ENCODE data around the gene AKR1B15. TPM values are rescaled to one million over a fixed set of nuclear protein-coding genes. Genes with fewer than 3 reads are reported as not detected.

The AKR1B15 gene
- total and polyA plus RNA-seq, 2 of the 4 experiments (the other 2 are of a cell fraction): not detected

DNA sequence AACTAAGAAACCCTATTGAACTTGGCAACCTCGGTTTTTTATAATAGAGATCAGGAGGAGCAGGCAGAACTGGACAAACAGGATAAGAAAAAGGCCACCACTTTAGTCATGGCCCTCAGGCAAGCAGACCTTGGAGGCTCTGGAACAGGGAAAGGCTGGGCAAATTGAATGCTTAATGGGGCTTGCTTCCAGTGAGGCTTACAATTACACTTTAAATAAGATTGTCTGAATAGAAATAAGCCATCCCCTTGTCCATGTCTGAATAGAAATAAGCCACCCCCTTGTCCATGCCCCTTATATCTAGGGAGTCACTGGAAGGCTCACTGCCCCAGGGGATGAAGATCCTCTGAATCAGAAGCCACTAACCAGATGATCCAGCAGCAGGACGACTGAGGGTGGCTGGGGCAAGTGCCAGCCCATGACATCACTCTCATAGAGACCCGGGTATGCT is 40.6 kb downstream of the AKR1B15 start:
- intact Hi-C loops (cut with micrococcal nuclease) (loop anchor here (5.0 kb wide), 1 partner anchor 212 kb away; no protein-coding TSS in a partner anchor), in situ Hi-C loops (cut with MboI; ENCODE audit: low sequenced_read_pairs) (no loop called here), dilution Hi-C loops (cut with HindIII; ENCODE audit: low sequenced_read_pairs, unreplicated experiment) (no loop called here)
- Histone ChIP-seq H3K27me3 (ENCODE audit: control insufficient read depth, insufficient read depth, low read length) (peaks cover 4% of the 10 kb centered on the region; the same call in 1 of the 2 replicates), H2BK15ac (ENCODE audit: low read depth, low read length) (no peak overlapping the region), H2BK20ac (ENCODE audit: low read depth, low read length) (no peak overlapping the region), H4K91ac (ENCODE audit: insufficient read depth, low read depth, low read length) (no peak overlapping the region), H3K4me1 (ENCODE audit: control insufficient read depth, insufficient read depth, low read length) (peaks cover 8% of the 10 kb centered on the region), H2AK5ac (ENCODE audit: low read depth, low read length) (no peak overlapping the region), H2BK5ac (ENCODE audit: low read depth, low read length, poor library complexity, severe bottlenecking) (no peak overlapping the region), H3K4me3 (ENCODE audit: insufficient read depth, low read depth, low read length) (no peak overlapping the region), H2BK120ac (ENCODE audit: low read depth, low read length) (no peak overlapping the region), H3K36me3 (ENCODE audit: control insufficient read depth, insufficient read depth, low read length) (no peaks in the 10 kb centered on the region), H3K4me2 (ENCODE audit: low read depth, low read length) (no peak overlapping the region), H3K9me3 (ENCODE audit: control insufficient read depth, insufficient read depth, low read length) (0 out of 2 replicates have a peak, but pooled peaks cover 2% of the 10 kb centered on the region), H4K5ac (ENCODE audit: low read depth, low read length) (no peak overlapping the region), H3K14ac (replicated peaks; ENCODE audit: low read depth, low read length) (no peak overlapping the region), H3K4ac (ENCODE audit: low read depth, low read length) (no peak overlapping the region), H4K8ac (ENCODE audit: low read depth in 2 of 2, low read length in 2 of 2) (no peak overlapping the region), H3K18ac (ENCODE audit: low read depth, low read length) (no peak overlapping the region), H3K9me1 (ENCODE audit: insufficient read depth, low read length) (no peaks in the 10 kb centered on the region), H4K20me1 (ENCODE audit: insufficient read depth, low read length) (no peaks in the 10 kb centered on the region), H2AFZ (replicated peaks; ENCODE audit: low read length, poor library complexity) (no peak overlapping the region), H3K79me1 (ENCODE audit: low read depth in 1 of 2, low read length in 2 of 2) (no peaks in the 10 kb centered on the region), H3K23ac (ENCODE audit: low read depth, low read length) (no peak overlapping the region), H3K9ac (ENCODE audit: low read depth, low read length) (no peak overlapping the region), H3K27ac (ENCODE audit: insufficient read depth, low read length) (no peak overlapping the region), H2AK9ac (replicated peaks; ENCODE audit: low read depth, low read length, poor library complexity) (no peak overlapping the region), H3K56ac (ENCODE audit: extremely low read depth, insufficient read depth, low read length) (no peak overlapping the region)
- WGBS, 2 experiments (ENCODE audit: extremely low coverage in 2 of 2, insufficient read length in 1 of 2): 60% methylated on average over 1 of the region's 3 CpGs; no CpG with 5 or more reads in 1 of the 2 experiments
- no peak for TF ChIP-seq SMC3 (IDR thresholded peaks at IDR 0.05; ENCODE audit: low read depth, low read length)
- TF ChIP-seq RCOR1 (IDR thresholded peaks at IDR 0.05; ENCODE audit: insufficient replicate concordance, low read length): no peak
- no TSS peak for BruUV-seq (replicated peaks)
- CTCF ChIA-PET: no interaction called here
- DNase-seq (peak; percentile 17), ATAC-seq (ENCODE audit: low read depth) (no peak)
- POLR2A ChIA-PET (ENCODE audit: unreplicated experiment): no interaction called here
